SK-N-SH treated with all-trans-retinoic acid at 6 μM for 48 hours (cell line): Measurements from ENCODE around the gene PAEP.

Experiments used
- BACH2 ChIP-seq: fragments of 250-450 bp; sonication (Bioruptor Pico); IDR thresholded peaks from 2 replicates; pipeline ENCODE4 v1.9.0; 2021; ENCODE audit warnings: mild to moderate bottlenecking, borderline replicate concordance
- CREB5 ChIP-seq: fragments of 250-450 bp; sonication (Bioruptor Pico); IDR thresholded peaks from 2 replicates; pipeline ENCODE4 v1.5.1; 2020; ENCODE audit warnings: low read depth, mild to moderate bottlenecking, moderate library complexity
- CSRNP3 ChIP-seq: fragments of 250-450 bp; sonication (Bioruptor Pico); IDR thresholded peaks from 2 replicates; pipeline ENCODE4 v1.5.1; 2021; ENCODE audit warnings: mild to moderate bottlenecking, moderate library complexity
- ESRRG ChIP-seq: fragments of 250-450 bp; sonication (Bioruptor Pico); IDR thresholded peaks from 2 replicates; pipeline ENCODE4 v1.6.1; 2021; ENCODE audit warnings: mild to moderate bottlenecking
- ISL1 ChIP-seq: fragments of 250-450 bp; sonication (Bioruptor Pico); IDR thresholded peaks from 2 replicates; pipeline ENCODE4 v2.1.2; 2022; ENCODE audit warnings: mild to moderate bottlenecking, moderate library complexity
- PATZ1 ChIP-seq: fragments of 250-450 bp; sonication (Bioruptor Pico); IDR thresholded peaks from 2 replicates; pipeline ENCODE4 v1.8.0; 2020; ENCODE audit warnings: mild to moderate bottlenecking, moderate library complexity, borderline replicate concordance
- RARB ChIP-seq: fragments of 250-450 bp; sonication (Bioruptor Pico); IDR thresholded peaks from 2 replicates; pipeline ENCODE4 v1.8.0; 2021; ENCODE audit warnings: mild to moderate bottlenecking, moderate library complexity
- TOX ChIP-seq: fragments of 250-450 bp; sonication (Bioruptor Pico); IDR thresholded peaks from 2 replicates; pipeline ENCODE4 v1.8.0; 2021; ENCODE audit warnings: mild to moderate bottlenecking, moderate library complexity, borderline replicate concordance
- TSHZ2 ChIP-seq: fragments of 250-450 bp; sonication (Bioruptor Pico); IDR thresholded peaks from 2 replicates; pipeline ENCODE4 v1.5.0; 2020; ENCODE audit warnings: mild to moderate bottlenecking, moderate library complexity
- ZC3H10 ChIP-seq: fragments of 250-450 bp; sonication (Bioruptor Pico); IDR thresholded peaks from 2 replicates; pipeline ENCODE4 v1.5.1; 2021; ENCODE audit warnings: mild to moderate bottlenecking, moderate library complexity
- ZFP3 ChIP-seq: fragments of 250-450 bp; sonication (Bioruptor Pico); IDR thresholded peaks from 2 replicates; pipeline ENCODE4 v1.5.0; 2020; ENCODE audit warnings: mild to moderate bottlenecking, moderate library complexity
- ZFP30 ChIP-seq: fragments of 450-650 bp; formaldehyde crosslinking; IDR thresholded peaks from 2 replicates; pipeline ENCODE4 v1.5.0; 2022; ENCODE audit warnings: mild to moderate bottlenecking, moderate library complexity
- ZNF565 ChIP-seq: fragments of 450-650 bp; formaldehyde crosslinking; conservative IDR thresholded peaks from 2 replicates; pipeline ENCODE4 v1.5.0; 2020; ENCODE audit warnings: low read depth, mild to moderate bottlenecking, moderate library complexity
- ZNF8 ChIP-seq: fragments of 450-650 bp; formaldehyde crosslinking; IDR thresholded peaks from 2 replicates; pipeline ENCODE4 v1.5.0; 2020; ENCODE audit warnings: mild to moderate bottlenecking, moderate library complexity

- no peak for TF ChIP-seq TSHZ2 (CRISPR knock-in tag)
- no peak for TF ChIP-seq ZFP3
- no peak for TF ChIP-seq ZNF8 (CRISPR knock-in tag)
- TF ChIP-seq PATZ1 (CRISPR knock-in tag) = no peak
- TF ChIP-seq TOX (CRISPR knock-in tag) = no peak
- no peak for TF ChIP-seq ZC3H10 (CRISPR knock-in tag)
- no peak for TF ChIP-seq ZNF565 (CRISPR knock-in tag)
- TF ChIP-seq CSRNP3 = no peak
- TF ChIP-seq RARB (CRISPR knock-in tag) = no peak
- TF ChIP-seq ESRRG = no peak
- no peak for TF ChIP-seq CREB5
- TF ChIP-seq ISL1 (CRISPR knock-in tag) = no peak
- no peak for TF ChIP-seq ZFP30
- no peak for TF ChIP-seq BACH2
These were observed 52.6 kb downstream of the PAEP start for GRCh38 chr9:135613946-135614805.
